NK-92 treated with Interleukin-12 subunit alpha and Interleukin-12 subunit beta, amount 100 ng/mL, for 24 hours (cell line): ENCODE data around the gene MYLIP.

Experiments
- DNase-seq: peaks from one replicate; lab custom pipeline; 2025; lab: John Stamatoyannopoulos, UW

MYLIP gene

GRCh38 chr6:16141514-16141913, 12.6 kb downstream of the MYLIP start:
- DNase-seq = no peak

DNA sequence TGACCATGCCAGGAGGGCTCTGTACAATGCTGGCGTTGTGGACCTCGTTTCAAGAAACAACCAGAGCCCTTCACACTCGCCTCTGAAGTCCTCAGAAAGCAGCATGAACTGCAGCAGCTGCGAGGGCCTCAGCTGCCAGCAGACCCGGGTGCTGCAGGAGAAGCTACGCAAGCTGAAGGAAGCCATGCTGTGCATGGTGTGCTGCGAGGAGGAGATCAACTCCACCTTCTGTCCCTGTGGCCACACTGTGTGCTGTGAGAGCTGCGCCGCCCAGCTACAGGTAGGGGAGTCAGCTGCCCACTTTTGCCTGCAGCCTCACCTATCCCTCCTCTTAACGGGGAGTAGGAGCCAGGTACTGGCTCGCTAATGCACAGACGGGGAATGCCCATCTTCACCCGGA, 16.2 kb downstream of the MYLIP start:
- DNase-seq = no peak

DNA sequence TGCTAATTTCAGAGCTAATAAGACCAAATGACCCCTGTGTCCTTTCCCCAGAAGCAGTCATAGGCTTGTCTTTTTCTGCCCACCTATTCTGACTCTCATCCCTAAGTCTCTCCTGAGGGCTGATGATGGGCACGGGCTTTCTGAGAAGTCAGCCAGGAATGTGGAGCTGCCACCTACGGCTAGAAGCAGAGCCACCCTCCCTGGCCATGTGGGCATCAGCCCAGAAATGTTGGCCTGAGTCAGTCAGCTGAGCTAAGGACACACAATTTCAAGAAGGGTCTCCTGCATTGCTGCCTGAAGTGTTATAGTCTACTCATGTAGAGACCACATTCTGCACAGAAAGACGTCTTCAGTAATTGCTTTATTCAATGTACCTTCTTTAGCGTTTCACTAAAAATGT, 17.1 kb downstream of the MYLIP start:
- DNase-seq = no peak

DNA sequence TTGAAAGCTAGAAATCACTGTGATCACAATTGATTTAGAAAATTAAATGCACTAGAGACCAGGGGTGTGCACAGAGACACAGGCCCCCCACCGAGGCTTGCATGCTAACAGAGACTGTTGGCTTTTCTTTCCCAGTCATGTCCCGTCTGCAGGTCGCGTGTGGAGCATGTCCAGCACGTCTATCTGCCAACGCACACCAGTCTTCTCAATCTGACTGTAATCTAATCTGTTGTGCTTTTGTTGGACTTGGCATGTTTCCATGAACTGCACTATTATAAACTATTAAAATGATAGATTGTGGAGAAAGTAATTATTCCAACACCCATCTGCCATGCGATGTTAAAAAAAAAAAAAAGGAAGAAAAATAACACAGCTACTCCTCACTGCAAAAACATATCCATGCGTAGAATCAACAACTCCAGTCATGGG, 17.7 kb downstream of the MYLIP start:
- DNase-seq = no peak

GRCh38 chr6:16148498-16148897, 19.6 kb downstream of the MYLIP start:
- DNase-seq = no peak

DNA sequence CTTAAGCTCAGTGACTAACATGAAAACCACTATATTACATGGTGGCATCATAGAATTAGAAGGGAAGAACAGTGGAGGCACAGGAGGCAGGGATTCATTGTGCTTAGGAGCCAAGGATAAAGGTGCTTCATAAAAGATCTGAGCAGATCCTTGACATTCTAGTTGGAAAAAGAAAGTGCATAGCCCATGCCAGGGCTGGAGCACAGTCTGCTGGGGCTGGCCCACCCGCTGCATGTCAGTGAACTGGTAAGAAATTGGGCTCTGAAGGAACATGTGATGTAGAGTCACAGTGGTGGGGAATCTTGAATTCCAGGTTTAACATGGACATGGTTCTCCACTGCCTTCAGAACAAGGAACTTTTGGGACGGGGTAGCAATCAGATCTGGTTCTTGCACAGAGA, 20.4 kb downstream of the MYLIP start:
- DNase-seq = no peak

DNA sequence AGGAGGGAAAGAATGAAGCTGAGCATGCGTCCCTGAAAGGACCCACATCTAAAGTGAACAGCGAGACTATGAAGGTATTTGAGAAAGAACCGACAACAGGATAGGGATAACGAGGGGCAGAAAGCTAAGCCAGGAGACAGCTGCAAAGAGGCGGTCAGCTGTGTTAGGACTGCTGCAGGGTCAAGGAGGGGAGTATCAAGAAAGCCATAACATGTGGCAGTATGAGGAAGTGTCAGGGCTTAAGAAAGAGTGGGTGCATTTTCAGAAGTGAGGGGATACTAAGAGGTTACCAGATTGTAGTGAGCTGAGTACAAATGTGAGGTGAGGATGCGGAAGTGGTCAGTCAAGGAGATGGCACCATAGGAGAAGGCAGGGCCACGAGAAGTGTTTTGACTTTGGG, 21.2 kb downstream of the MYLIP start:
- no peak for DNase-seq

GRCh38 chr6:16153211-16153820, 24.4 kb downstream of the MYLIP start:
- no peak for DNase-seq

DNA sequence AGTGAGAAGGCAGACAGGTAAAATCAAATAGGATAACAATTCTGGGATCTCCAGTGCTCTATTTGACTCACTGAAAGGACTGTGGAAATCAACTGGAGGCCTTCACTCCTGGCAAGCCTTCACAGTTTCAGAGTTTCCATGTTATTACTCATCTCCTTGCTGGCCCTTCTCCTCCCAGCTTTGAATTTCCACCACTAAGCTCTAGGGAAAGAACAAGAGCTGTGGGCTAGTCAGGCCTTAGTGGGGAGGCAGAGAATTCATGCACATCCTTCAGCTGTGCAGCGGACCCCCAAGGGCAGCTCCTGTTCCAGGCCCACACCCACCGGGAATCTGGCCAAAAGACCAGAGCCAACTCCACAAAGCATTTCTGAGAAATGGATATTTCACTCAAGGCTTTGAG, 26.0 kb downstream of the MYLIP start:
- no peak for DNase-seq

GRCh38 chr6:16157492-16157891, 28.6 kb downstream of the MYLIP start:
- DNase-seq = no peak

DNA sequence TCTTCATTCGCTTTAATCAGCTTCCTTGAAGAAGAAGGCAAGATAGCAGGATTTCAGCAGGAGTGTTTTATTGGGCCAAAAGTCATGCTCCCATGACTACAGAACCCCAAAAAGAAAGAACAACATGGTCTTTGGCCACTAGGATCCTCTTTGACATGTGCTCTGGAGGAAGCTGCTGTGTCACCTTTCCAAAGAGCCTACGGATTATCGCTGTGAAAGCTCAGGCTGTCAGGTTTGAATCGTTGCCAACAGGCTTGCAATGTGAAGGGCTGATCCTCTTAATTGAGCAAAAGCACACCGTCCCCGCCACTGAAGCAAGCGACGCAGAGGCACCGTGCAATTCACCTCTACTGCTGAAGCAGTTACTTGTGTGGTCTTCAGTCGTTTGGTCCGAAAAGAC, 29.0 kb downstream of the MYLIP start:
- no peak for DNase-seq

DNA sequence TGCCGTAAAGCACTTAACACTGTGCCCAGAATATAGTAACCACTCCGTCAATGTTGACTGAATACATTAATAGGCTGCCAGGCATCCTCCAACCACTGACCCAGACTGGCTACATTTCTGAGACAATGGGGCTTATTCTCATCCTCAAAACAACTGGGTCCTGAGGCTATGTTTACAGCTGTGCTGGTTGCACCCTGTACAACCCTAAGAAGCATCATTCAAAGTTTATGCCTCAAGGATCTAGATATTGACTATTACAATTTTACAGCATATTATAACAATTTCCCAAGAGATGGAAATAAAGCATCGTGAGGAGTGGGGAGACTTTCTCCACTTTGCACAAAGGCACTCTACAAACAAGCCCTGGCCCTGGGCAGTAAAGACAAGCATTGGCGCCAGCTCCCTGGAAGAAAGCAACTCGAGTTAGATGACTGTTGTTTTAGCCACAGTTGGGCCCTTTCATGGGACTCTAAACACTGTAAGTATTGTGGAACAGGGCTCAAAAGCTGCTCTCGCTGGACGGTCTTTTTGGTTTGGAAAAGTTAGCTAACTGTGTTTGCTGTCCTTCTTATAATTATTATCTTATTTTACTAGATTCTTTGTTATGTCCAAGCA, 30.2 kb downstream of the MYLIP start:
- no peak for DNase-seq

GRCh38 chr6:16160794-16161193, 31.9 kb downstream of the MYLIP start:
- DNase-seq = no peak

DNA sequence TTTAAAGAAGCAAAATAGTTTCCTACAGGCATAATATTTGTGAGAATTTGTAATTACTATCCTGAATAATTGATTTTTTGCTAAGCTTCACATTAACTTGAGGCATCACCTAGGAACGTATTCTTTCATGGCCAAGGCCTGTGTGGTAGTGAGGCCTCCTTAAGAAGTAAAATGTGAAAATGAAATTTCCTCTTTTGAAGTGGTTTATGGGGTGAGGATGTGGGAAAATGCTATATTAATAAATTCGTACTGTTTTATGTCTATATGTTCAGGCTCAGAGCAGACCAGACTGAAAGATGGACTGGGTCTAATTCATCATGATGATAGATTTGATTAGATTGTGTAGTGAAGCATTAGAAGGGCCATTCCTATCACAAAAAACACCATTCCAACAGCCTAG, 33.1 kb downstream of the MYLIP start:
- DNase-seq = no peak

DNA sequence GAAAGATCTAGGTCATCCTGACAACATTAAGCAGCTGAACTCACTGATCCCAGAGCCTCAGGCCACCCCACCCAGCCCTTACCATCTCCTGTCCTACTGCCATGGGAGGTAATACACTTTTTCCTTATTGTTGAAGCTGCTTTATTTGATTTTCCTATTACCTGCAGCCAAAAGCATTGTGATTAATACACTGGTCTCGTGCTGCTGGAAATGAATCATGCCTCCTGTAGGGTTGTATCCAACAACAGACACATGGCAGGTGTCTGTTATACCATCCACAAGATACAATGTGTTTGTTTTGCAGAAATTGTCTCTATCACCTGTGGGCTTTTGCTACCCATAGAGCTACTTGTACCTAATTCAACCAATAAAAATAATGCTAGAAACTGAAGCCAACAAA, 34.2 kb downstream of the MYLIP start:
- DNase-seq = no peak

- no peak for DNase-seq
Observed at GRCh38 chr6:16163535-16164300, 34.8 kb downstream of the MYLIP start.

GRCh38 chr6:16165641-16166040, 36.8 kb downstream of the MYLIP start:
- DNase-seq = no peak

DNA sequence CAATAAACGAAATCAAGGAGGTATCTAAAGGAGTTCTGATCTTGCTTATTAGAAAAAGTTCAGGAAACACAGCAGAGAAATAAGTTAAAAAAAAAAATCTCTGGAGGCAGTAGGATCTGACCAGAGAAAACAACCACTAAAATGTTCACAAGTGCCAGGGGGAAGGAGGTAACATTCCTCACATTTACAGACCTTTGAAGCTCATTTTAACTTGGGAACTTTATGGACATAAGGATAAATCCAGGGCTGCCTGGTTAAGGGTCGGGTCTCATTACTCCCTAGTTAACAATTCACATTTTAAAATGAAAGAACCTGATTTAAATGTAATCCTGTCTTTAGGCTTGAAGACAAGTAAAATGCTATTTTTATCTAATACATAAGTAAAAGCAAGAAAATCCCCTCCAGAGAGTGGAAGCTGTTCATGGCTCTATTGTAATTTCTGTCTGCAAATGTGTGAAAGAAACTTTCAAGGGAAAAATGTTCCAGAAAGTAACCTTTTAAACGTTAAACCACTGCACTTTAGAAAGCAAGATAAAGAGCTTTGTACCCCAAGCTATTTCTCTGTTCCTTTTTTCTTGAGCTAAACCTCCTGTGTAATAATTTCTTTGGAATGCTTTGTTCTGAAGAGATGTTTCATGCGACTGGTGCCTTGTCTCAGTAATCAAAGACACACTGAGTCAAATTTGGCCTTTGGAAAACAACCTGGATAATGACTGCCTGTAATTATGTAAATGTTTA, 38.2 kb downstream of the MYLIP start:
- no peak for DNase-seq

- DNase-seq = peak; percentile 6
Observed at GRCh38 chr6:16168121-16168520, 39.2 kb downstream of the MYLIP start.

- no peak for DNase-seq
Observed at GRCh38 chr6:16168858-16169257, 40.0 kb downstream of the MYLIP start.

- no peak for DNase-seq
Observed at GRCh38 chr6:16171400-16171799, 42.5 kb downstream of the MYLIP start.

GRCh38 chr6:16173167-16173940, 44.5 kb downstream of the MYLIP start:
- no peak for DNase-seq
